ENCODE measurements around the gene GNAI1. TPM values are rescaled to one million over a fixed set of nuclear protein-coding genes. Genes with fewer than 3 reads are reported as not detected.

The GNAI1 gene
- total RNA-seq, 1 experiment from 2014 or later: 19.8 TPM

GRCh38 chr7:80226629-80227028, 92.0 kb downstream of the GNAI1 start:
- peaks cover 8% of the 10 kb centered on the region for H3K4me1 ChIP-seq (ENCODE audit: insufficient read depth, low read length, poor library complexity, severe bottlenecking)
- BruUV-seq (replicated peaks): no TSS peak
- POLR2A ChIA-PET (ENCODE audit: low non-redundant PET): no interaction called here
- DNase-seq (ENCODE audit: low spot score): no peak
- H3K9me3 ChIP-seq (ENCODE audit: low read depth, low read length, poor library complexity, severe bottlenecking): no peaks in the 10 kb centered on the region
- no peak overlapping the region for H3K4me3 ChIP-seq (ENCODE audit: low read depth, low read length, poor library complexity, severe bottlenecking)
- TF ChIP-seq EZH2 (IDR thresholded peaks at IDR 0.05; ENCODE audit: borderline replicate concordance, low read depth, low read length, poor library complexity, severe bottlenecking): no peak
- TF ChIP-seq CTCF (conservative IDR thresholded peaks at IDR 0.05; ENCODE audit: low read depth, low read length): no peak
- CTCF ChIA-PET: no interaction called here
- H3K27ac ChIP-seq (ENCODE audit: low read depth, low read length, poor library complexity, severe bottlenecking): no peak overlapping the region
- no peaks in the 10 kb centered on the region for H3K27me3 ChIP-seq (replicated peaks; ENCODE audit: insufficient read depth, low read depth, low read length, poor library complexity)
- intact Hi-C loops (cut with micrococcal nuclease; ENCODE audit: unreplicated experiment): no loop called here
- no peaks in the 10 kb centered on the region for H3K36me3 ChIP-seq (ENCODE audit: insufficient read depth, low read length, poor library complexity, severe bottlenecking)

- no TSS peak for BruUV-seq (replicated peaks)
- H3K27ac ChIP-seq (ENCODE audit: low read depth, low read length, poor library complexity, severe bottlenecking): no peak overlapping the region
- intact Hi-C loops (cut with micrococcal nuclease; ENCODE audit: unreplicated experiment): no loop called here
- ChIA-PET CTCF (interaction anchor here (0.7 kb wide), 1 partner anchor 44 kb away, joined by 3 read pairs; no protein-coding TSS in a partner anchor), POLR2A (ENCODE audit: low non-redundant PET) (no interaction called here)
- H3K36me3 ChIP-seq (ENCODE audit: insufficient read depth, low read length, poor library complexity, severe bottlenecking): no peaks in the 10 kb centered on the region
- DNase-seq (ENCODE audit: low spot score): no peak
- H3K4me3 ChIP-seq (ENCODE audit: low read depth, low read length, poor library complexity, severe bottlenecking): no peak overlapping the region
- H3K27me3 ChIP-seq (replicated peaks; ENCODE audit: insufficient read depth, low read depth, low read length, poor library complexity): no peaks in the 10 kb centered on the region
- no peaks in the 10 kb centered on the region for H3K9me3 ChIP-seq (ENCODE audit: low read depth, low read length, poor library complexity, severe bottlenecking)
- TF ChIP-seq EZH2 (IDR thresholded peaks at IDR 0.05; ENCODE audit: borderline replicate concordance, low read depth, low read length, poor library complexity, severe bottlenecking): no peak
- no peak for TF ChIP-seq CTCF (conservative IDR thresholded peaks at IDR 0.05; ENCODE audit: low read depth, low read length)
- H3K4me1 ChIP-seq (ENCODE audit: insufficient read depth, low read length, poor library complexity, severe bottlenecking): peaks cover 7% of the 10 kb centered on the region
Measured at GRCh38 chr7:80230327-80230726, 95.7 kb downstream of the GNAI1 start.

GRCh38 chr7:80231707-80232106, 97.1 kb downstream of the GNAI1 start:
- no peaks in the 10 kb centered on the region for H3K27me3 ChIP-seq (replicated peaks; ENCODE audit: insufficient read depth, low read depth, low read length, poor library complexity)
- ChIA-PET POLR2A (ENCODE audit: low non-redundant PET) (no interaction called here), CTCF (no interaction called here)
- H3K9me3 ChIP-seq (ENCODE audit: low read depth, low read length, poor library complexity, severe bottlenecking): no peaks in the 10 kb centered on the region
- intact Hi-C loops (cut with micrococcal nuclease; ENCODE audit: unreplicated experiment): no loop called here
- DNase-seq (ENCODE audit: low spot score): no peak
- BruUV-seq (replicated peaks): no TSS peak
- TF ChIP-seq CTCF (conservative IDR thresholded peaks at IDR 0.05; ENCODE audit: low read depth, low read length) (no peak), EZH2 (IDR thresholded peaks at IDR 0.05; ENCODE audit: borderline replicate concordance, low read depth, low read length, poor library complexity, severe bottlenecking) (no peak)
- no peaks in the 10 kb centered on the region for H3K36me3 ChIP-seq (ENCODE audit: insufficient read depth, low read length, poor library complexity, severe bottlenecking)
- H3K27ac ChIP-seq (ENCODE audit: low read depth, low read length, poor library complexity, severe bottlenecking): no peak overlapping the region
- no peak overlapping the region for H3K4me3 ChIP-seq (ENCODE audit: low read depth, low read length, poor library complexity, severe bottlenecking)
- peaks cover 5% of the 10 kb centered on the region for H3K4me1 ChIP-seq (ENCODE audit: insufficient read depth, low read length, poor library complexity, severe bottlenecking)

Data from A673 (cell line).